Urothelium cell line (cell line): ENCODE results near the gene ZNF451.
A peak's percentile ranks its signal among the peaks of the same experiment; 100 is the strongest.
"Not testable (repeated sequence)": the region's sequence is repeated elsewhere in the genome, so short reads cannot be mapped to it uniquely, and the experiment has no call there.

Experiments
- DNase-seq: peaks from one replicate; pipeline ENCODE4 v3.0.0; 2011; ENCODE audit warnings: low spot score, mixed read lengths
- FAIRE-seq: peaks from 2 replicates; lab custom pipeline; 2011; peaks lifted over from hg19 to GRCh38; lab: Jason Lieb, UNC

The ZNF451 gene, protein sequence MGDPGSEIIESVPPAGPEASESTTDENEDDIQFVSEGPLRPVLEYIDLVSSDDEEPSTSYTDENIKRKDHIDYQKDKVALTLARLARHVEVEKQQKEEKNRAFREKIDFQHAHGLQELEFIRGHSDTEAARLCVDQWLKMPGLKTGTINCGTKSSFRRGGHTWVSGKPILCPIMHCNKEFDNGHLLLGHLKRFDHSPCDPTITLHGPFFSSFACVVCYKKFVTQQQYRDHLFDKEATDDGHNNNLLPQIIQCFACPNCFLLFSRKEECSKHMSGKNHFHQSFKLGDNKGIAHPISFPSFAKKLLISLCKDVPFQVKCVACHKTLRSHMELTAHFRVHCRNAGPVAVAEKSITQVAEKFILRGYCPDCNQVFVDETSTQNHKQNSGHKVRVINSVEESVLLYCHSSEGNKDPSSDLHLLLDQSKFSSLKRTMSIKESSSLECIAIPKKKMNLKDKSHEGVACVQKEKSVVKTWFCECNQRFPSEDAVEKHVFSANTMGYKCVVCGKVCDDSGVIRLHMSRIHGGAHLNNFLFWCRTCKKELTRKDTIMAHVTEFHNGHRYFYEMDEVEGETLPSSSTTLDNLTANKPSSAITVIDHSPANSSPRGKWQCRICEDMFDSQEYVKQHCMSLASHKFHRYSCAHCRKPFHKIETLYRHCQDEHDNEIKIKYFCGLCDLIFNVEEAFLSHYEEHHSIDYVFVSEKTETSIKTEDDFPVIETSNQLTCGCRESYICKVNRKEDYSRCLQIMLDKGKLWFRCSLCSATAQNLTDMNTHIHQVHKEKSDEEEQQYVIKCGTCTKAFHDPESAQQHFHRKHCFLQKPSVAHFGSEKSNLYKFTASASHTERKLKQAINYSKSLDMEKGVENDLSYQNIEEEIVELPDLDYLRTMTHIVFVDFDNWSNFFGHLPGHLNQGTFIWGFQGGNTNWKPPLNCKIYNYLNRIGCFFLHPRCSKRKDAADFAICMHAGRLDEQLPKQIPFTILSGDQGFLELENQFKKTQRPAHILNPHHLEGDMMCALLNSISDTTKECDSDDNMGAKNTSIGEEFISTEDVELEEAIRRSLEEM

DNA sequence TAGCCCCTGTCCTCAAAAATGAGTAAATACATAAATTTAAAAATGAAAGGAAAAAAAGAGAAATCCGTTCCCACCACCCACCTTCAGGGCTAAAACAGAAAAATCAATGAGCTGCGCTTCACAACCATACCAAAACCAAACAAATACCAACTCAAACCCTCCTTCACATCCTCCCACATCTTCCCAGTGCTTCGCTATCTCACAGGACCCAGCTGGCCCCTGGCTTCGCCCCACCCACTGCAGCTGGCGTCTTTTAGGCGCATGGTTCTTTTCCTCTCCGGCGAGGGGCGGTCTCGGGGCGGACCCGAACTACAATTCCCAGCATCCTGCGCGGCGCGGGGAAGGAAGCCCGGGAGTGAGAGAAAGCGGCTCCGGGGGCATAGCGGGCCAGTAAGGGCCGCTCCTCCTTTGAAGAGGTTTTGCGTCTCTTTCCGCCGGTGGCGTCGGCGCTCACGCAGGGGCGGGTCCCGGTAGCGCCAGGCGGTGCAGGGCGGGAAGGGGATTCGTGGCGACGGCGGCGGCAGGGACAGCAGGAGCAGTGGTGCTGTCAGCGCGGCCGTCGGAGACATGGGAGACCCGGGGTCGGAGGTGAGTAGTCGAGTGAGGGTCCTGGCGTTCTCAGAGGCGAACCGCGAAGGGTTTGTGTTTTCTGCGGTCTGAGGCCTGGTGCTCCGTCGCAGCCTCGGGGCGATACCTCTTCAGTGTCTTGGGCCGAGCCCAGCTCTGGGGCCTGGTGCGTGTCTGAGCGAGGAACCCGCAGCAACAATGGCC, at the start of gene ZNF451:
Gene ZNF451 (plus strand): TSS at position 502 of the 771 bp plus-strand sequence. CDS start 66 bp downstream, at position 568.
- FAIRE-seq (peak; percentile 81), DNase-seq (peak; percentile 99)

DNA sequence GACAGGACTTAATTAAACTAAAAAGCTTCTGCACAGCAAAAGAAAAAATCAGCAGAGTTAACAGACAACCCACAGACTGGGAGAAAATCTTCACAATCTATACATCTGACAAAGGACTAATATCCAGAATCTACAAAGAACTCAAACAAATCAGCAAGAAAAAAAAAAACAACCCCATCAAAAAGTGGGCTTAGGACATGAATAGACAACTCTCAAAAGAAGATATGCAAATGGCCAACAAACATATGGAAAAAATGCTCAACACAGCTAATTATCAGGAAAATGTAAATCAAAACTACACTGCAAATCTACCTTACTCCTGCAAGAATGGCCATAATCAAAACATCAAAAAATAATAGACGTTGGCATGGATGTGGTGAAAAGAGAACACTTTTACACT, 45.9 kb upstream of the ZNF451 start:
- not testable (repeated sequence) for FAIRE-seq

DNA sequence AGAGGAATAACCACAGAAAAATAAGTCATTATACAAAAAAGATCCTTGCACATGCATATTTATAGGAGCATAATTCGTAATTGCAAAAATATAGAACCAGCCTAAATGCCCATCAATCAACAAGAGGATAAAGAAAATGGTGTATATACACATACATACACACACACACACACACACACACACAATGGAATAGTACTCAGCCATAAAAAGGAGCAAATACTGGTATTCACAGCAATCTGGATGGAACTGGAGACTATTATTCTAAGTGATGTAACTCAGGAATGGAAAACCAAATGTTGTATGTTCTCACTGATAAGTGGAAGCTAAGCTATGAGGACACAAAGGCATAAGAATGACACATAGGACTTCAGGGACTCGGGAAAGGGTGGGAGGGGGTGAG, 45.4 kb upstream of the ZNF451 start:
- no peak for FAIRE-seq
- no peak for DNase-seq

More for the DNA sequence above, 45.9 kb upstream of the ZNF451 start:
- DNase-seq: not testable (repeated sequence)

DNA sequence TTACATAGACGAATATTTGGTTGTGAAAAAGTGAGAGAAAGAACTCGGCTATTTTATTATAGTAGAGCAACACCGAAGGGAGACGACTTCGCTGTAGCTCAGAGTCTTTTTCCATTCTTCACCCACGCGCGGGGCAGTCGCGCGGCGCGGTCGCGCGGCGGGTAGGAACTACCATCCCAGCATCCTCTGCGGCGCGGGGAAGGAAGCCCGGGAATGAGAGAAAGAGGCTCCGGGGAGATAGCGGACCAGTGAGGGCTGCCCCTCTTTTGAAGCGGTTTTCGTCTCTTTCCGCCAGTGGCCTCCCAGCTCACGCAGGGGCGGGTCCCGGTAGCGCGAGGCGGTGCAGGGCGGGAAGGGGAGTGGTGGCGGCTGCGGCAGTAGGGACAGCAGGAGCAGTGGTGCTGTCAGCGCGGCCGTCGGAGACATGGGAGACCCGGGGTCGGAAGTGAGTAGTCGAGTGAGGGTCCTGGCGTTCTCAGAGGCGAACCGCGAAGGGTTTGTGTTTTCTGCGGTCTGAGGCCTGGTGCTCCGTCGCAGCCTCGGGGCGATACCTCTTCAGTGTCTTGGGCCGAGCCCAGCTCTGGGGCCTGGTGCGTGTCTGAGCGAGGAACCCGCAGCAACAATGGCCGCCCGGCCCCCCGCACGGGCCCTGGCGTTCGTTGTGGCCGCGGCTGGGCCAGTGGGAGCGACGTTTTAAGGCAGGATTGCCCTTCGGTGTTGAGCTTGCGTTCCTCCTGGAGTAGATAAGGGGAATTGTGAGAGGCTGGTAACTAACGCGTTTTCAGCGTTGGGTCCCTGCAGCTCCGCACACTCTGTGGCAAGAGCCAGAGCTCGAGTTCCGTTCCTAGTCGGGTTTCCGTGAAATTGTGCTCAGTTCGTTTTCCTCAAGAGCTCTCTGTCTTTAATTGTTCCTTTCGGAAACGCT, 43.4 kb upstream of the ZNF451 start, which contains the start of gene KIAA1586:
Gene KIAA1586 (plus strand): TSS at position 362 of the 925 bp plus-strand sequence. CDS start 63 bp downstream, at position 425.
- DNase-seq: peak; percentile 94
- peak; percentile 90 for FAIRE-seq

DNA sequence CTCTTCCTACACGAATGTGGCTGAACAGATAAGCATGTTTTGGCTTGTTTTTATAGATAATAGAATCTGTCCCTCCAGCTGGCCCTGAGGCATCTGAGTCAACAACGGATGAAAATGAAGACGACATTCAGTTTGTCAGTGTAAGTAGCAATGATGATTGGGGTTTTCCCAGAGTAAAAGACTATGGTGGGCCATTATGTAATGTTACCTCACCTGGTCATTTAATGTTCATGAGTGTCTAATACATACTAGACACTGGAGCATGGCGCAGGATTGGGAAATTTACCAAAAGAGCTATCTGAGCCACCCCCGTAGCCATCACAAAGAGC, 42.8 kb upstream of the ZNF451 start:
- FAIRE-seq: peak; percentile 87
- DNase-seq: not testable (repeated sequence)

DNA sequence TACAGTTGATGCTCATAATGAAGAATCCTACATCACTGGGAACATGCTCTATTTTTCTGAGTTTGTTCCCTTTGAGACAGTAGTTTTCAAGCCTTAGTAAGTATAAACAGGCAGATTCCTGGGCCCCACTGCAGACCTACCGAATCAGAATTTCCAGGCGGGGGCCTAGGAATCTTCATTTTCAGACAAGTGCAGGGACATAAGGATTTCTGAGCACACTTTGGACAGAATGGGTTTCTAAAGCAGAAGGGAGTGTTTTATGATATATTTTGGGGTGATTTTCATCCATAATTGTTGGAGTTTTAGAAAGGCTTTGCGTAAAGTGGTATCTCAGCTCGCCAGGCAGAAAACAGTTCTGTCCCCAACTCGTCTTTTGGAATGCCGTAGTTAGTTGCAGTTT, 42.1 kb upstream of the ZNF451 start:
- FAIRE-seq, DNase-seq: not testable (repeated sequence)

DNA sequence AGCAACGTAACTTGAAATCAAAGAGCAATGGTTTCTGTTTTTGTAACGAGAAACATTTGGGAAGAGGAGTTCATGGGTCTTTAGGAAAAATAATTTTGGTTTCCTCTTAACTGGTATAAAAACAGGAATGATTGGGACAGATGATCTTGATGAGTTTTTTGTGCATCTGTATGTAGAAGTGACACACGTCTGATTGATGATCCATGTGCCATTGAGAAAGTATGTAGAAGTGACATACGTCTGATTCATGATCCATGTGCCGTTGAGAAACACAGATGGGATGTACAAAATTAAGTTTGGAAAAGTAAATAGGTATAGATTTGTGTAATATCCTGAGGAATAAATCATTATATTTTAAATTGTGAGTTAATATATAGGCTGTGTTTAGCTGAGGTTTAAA, 41.4 kb upstream of the ZNF451 start:
- DNase-seq (no peak), FAIRE-seq (no peak)

DNA sequence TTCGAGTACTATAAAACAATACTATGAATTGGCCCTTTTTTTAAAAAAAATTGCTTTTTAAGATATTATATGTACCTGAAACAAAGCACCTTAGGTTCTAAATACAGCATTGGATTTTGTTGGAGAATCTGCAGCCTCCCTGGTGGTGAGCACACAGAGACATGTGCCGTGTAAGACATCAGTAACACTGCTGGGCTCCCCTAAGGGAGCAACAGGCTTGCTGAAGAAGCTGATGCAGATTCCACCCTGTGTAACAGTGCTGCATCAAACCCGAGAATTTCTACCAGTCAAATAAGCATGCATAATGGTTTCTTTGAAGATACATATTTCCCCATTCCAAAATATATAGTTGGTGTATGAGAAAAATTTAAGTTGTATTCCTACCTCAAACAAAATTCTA, 26.1 kb upstream of the ZNF451 start:
- FAIRE-seq: no peak

DNA sequence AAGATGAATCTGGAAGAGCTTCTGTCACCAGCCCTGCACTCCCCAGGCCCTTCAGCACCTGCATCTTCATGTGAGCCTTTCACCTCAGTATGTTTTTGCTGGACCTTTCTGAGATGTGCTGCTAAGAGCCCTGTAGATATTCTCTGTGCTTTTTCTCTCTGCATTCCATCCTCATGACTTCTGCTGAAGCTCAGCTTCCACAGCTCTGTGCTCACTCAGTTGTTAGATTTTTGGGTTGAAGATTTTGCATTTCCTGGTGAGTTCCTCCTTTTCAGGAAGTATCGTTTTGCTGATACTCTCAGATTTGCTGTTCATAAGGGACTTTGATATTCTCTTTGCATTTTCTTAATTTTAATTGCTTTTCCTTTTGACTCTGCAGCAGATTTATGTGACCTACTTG, 25.2 kb upstream of the ZNF451 start:
- FAIRE-seq (no peak), DNase-seq (no peak)

More for the DNA sequence above, 26.1 kb upstream of the ZNF451 start:
- DNase-seq: no peak

DNA sequence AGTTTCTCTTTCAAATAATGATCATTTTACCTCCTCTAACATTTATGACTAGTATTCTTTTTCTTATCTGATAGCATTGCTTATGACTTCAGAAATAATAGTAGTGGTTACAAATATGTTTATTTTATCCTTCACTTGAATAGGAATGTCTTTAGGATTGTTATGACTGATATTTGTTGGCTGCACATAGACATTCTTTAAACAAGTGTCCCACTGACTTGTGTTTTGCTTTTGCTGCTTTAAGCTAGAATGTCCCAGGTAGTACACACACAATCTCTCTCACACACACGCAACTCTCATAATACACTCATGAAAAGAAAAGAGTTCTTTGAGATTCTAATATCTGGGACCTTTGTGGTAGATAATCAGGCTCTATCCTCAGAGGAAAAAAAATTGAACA, 21.9 kb upstream of the ZNF451 start:
- DNase-seq: no peak
- no peak for FAIRE-seq

DNA sequence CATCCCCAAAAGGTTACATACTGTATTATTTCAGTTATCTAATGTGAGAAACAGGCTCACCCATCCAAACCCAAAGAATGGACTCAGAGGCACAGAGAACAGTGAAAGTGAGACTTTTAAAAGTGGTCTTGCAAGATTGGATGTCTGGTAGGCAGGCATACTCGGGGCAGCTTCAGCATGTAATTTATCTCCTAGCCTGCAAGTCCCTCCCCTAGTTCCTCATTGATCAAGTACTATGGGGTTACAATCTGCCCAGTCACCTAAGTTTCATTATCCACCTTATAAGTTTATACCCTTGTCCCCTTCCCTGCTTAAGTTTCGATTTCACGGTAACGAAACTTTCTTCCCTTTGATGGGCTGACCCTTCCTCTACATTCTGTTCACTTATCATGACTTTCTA, 20.8 kb upstream of the ZNF451 start:
- DNase-seq: no peak
- FAIRE-seq: peak; percentile 13

DNA sequence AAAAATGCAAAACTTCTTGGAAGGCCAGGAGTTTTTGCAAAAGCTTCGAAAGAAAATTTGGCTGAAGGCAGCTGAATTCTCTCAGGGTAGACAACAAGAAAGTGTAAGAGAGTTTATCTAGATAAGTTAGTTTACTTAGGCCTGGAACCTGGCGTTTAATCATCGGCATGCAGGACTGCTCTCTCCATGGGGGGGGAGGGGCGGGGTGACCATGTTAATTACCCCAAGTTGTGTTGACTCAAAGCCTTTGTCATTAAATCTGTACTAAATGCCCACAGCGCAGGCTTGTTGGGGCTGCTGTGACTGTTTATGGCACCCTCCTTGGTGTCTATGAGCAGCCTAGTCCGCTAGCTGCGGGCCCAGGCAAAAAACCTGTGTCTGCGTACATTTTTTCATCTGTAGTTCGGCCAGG, 20.1 kb upstream of the ZNF451 start:
- FAIRE-seq: no peak
- DNase-seq: no peak

DNA sequence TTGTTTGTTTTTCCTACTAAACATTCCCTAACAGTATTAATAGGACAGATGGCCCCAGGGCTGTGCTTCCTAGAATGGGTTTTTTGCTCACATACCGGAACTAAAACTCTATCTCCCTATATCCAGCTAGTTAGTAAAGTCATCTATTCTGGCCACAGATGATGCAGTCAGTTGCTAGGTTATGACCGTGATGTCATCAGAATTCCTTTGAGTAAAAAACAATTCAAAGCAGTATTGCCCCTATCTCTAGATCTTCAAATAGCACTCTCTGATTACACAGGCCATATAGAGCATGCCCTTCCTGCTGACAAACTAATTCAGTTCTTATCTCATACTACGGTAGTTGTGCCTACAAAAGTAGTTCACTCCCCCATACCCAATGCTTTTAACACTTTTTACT, 17.9 kb upstream of the ZNF451 start:
- FAIRE-seq: no peak
- DNase-seq: no peak

DNA sequence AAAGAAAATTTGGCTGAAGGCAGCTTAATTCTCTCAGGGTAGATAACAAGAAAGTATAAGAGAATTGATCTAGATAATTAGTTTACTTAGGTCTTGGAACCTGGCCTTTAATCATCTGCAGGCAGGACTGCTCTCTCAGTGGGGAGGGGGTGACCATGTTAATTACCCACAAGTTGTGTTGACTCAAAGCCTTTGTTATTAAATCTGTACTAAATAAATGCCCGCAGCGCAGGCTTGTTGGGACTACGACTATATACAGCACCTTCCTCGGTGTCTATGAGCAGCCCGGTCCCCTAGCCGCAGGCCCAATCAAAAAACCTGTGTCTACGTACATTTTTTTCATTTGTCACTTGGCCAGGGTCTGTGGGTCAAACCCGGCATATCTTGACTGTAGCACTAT, 15.6 kb upstream of the ZNF451 start:
- FAIRE-seq (no peak), DNase-seq (no peak)

DNA sequence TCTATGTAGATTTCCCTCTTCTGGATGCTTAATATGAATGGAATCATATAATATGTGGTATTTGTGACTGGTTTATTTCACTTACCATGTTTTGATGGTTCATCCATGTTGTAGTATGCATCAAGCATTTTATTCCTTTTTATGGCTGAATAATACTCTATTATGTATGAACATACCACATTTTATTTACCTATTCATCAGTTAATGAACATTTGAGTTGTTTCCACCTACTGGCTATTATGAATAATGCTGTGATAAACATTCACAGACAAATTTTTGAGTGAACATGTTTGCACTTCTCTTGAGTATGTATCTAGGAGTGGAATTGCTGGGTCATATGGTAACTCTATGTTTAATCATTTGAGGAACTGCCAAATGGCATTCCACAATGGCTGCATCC, 14.9 kb upstream of the ZNF451 start:
- DNase-seq (no peak), FAIRE-seq (no peak)

DNA sequence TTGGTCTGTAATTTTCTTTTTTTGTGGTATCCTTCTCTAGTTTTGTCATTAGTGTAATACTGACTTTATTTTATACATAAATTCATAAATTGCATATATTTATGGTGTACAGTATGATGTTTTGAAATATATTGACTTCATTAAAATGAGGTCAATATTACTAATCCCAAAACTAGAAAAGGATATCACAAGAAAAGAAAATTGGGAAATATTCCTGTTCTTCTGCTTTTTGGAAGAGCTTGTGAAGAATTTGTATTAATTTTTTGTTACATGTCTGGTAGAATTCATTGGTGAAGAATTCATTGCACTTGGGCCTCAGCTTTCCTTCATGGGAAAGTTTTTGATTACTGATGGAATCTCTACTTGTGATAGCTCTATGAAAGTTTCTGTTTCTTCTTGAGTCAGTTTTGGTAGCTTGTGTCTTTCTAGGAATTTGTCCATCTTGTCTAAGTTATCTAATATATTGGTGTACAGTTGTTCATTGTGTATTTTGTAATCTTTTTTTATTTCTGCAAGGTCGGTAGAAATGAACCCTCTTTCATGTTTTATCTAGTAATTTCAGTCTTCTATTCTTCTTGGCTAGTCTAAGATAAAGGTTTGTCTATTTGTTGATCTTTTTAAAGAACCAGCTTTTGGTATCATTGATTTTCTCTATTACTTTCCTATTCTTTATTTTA, 11.3 kb upstream of the ZNF451 start:
- FAIRE-seq (no peak), DNase-seq (no peak)

DNA sequence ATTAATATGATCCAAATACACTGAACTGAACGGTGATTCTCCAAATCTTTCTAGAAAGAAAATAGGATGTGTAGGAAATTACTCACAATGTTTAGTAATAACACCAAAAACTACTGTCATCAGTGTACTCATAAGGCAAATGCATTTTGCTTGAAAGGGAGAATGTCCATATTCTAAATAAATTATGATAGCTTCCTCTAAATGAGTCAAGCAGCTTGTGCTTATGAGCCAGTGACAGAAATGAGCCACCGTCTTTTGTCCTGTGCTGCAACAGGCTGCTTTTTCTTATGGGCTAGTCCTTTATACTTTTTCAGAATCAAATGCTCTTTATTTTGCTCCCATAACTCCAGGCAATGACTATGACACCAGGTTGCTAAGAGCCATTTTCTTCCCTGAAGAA, 4.5 kb upstream of the ZNF451 start:
- FAIRE-seq: no peak
- DNase-seq: no peak

DNA sequence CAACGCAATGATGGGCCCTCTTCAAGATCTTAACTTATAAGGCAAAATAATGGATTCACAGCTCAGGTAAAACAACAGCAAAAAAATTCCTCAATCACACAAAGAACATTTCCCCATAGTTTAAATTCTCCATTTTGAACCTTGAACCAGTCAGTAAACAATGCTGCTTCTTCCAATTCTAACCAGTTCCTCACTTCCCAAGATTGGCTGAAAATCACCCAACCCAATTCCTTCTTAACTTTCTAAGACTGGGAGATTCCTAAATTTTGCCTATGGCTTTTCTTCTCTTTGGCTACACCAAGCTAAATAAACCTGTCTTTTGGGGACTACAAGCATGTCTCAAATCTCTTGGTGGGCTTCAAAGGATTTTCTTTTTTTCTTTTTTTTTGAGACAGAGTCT, 3.1 kb upstream of the ZNF451 start:
- DNase-seq (no peak), FAIRE-seq (no peak)

DNA sequence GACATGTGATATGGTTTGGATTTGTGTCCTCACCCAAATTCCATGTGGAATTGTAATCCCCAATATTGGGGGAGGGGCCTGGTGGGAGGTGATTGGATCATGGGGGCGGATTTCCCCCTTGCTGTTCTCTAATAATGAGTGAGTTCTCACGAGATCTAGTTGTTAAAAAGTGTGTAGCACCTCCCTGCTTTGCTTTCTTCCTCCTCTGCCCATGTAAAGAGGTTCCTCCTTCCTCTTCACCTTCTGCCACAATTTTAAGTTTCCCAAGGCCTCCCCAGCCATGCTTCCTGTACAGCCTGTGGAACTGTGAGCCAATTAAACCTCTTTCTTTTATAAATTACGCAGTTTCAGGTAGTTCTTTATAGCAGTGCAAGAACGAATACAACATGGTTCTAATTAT, 2.1 kb upstream of the ZNF451 start:
- DNase-seq: no peak
- FAIRE-seq: no peak
